Measurements from ENCODE around the gene SMIM23.
"Not testable (repeated sequence)": the region's sequence is repeated elsewhere in the genome, so short reads cannot be mapped to it uniquely, and the experiment has no call there.

SMIM23 gene

DNA sequence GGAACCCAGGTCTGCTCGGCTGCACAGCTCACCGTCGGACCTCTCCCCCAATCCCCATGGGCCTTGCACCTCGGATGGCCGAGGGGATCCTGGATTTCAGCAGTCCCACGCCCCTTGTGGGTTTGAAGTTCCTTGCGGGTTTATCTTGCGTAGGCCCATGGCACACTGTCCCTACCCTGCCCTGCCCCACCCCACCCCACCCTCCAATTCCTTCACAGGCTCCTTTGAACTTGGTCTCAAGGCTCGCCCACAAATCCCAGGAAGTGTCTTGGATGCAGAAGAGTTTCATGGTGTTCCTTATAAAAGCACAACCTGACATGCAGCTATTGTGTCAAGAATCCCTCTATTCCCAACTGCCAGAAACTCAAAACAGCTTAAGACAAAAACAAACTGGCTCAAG lies 11.2 kb upstream of the SMIM23 start:
- no peak for DNase-seq

DNA sequence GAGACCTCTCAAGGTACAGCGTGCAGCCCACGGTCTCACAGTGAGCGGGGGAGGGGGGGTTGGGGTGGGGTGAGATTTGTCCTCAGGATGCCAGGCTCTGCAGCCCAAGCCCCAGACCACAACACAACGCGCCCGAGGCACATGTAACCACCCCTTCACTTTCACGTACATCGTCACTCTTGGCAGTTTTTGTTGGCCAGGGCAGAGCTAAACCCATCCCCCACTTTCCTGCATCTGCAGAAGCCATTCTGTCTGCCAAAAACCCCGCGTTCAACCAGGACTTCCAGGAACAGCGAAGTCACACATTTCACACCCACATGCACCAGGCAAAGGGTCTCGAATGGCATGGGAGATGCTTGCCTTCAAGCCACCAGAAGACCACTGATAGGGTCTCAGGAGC lies 9.4 kb upstream of the SMIM23 start:
- no peak for DNase-seq

DNA sequence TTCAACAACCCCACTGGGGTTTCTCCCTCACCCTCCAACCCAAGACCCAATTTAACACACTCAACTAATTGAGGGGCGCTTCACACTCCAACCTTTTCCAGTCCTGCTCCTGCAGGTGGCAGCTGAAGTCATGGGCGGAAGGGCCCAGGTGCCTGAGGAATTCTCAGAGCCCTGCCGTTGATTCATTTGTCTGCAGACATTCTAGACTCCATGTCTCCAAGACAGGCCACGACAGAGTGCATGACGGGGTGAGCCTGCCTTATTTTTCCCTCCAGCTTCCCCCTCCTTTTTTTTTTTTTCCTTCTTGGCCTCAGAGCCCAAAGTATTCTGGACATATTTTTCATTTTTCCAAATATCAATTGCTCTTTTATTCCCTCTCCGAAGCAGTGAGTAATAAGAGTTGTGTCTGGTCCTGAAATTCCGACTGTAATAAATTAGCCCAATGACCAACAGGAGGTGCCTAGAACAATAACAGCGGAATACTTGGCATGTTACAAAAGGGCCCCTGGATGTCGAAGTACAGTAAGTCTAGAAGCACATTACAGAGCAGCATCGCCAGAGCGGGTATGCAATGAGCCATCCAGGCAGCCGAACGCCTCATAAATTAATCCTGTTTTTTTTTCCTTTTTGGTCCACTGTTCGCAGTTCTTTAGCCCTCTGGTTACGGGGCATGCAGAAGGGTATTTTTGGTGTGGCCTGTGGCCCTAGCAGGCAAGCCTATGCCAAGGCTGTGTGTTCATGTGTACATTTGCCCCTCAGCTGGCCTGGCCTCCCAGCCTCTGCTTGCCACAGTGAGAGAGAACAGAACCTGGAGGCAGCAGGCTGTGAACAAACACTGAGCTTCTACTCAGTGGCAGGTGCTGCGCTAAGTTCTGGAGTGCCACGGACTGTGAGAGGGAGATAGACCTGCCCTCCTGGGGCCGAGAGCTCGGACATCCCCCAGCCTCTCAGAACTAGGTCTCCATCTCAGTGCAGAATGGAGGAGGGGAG lies 8.6 kb upstream of the SMIM23 start:
- DNase-seq = no peak

DNA sequence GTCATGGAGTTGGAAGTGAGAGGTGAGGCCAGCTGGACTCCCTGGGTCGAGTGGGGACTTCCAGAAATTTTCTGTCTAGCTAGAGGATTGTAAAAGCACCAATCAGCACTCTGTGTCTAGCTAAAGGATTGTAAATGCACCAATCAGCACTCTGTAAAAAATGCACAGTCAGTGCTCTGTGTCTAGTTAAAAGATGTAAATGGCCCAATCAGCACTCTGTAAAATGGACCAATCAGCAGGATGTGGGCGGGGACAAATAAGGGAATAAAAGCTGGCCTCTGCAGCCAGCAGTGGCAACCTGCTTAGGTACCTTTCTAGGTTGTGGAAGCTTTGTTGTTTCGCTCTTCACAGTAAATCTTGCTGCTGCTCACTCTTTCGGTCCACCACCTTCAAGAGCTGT lies 3.9 kb upstream of the SMIM23 start:
- not testable (repeated sequence) for DNase-seq

DNA sequence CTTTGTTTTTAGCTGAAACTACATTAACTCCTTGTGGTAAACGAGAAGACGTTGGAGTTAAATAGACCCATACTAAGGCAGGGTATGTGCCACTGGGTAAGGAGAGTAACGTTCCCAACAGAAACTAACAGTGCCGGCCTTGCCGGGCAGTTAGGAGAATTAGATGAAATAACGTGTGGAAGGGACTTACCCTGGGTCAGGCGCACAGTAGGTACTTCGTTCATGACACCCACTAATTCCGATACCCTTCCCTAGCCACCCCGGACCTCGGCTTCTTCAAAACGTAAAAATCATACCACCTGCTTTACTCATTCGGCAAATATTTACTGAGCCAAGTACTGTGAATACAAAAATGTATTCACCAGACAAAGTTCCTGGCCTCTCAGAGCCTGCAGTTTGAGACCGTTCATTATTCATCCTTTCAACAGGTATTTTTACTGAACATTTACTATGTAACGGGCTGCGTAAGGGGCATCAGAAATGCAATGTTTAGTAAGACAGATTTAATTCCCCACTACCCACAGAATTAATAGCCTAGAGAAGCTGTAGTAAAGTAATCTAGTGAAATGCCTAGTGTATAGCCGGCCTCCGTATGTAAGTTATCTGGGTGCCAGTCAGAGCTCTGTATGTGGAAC lies 3.2 kb upstream of the SMIM23 start:
- DNase-seq = no peak

DNA sequence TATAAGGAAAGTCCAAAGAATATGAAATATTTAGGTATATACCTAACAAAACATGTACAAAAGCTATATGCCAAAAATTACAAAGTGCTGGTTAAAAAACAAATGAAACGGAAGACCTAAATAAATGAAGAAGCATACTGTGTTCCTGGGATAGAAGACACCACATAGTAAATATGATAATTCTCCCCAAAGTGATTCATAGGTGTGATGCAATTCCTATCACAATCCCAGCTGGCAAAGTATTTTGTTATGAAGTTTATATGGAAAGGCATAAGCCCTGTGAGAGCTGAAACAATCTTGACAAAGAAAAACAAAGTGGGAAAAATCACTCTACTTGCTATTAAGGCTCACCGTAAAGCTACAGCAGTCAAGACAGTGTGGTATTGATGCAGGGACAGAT lies 2.6 kb upstream of the SMIM23 start:
- DNase-seq = no peak

DNA sequence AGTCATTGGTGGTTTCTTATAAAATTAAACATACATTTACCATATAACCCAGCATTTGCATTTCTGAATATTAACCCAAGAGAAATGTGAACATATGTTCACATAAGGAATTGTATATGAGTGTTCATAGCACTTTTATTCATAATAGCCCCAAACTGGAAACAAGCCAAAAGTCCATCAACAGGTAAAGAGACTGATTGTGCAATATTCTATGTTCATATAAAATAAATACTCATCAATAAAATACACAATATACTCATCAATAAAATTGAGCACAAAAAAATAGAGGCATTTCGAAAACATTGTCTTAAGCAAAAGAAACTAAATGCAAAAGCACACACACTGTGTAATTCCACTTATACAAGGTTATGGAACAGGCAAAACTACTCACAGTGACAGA lies 3.7 kb downstream of the SMIM23 start:
- no peak for DNase-seq

DNA sequence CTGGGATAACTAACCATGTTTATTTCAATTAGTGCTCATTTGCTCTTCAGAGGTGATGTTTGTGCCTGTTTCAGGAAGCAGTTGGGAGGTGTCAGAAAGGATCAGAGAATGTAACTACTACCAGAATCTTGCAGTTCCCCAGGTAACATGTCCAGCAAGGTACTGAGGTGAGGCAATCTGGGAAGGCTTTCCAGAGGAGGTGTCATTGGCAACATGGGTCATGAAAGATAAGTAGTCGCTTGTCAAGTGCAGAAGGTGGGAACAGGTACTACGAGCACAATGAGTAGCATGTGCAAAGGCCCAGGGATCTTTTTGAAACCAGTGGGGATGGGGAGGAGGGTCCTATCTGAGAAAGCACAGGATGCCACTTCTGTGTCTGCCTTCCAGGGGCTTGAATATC lies 4.8 kb downstream of the SMIM23 start:
- no peak for DNase-seq

DNA sequence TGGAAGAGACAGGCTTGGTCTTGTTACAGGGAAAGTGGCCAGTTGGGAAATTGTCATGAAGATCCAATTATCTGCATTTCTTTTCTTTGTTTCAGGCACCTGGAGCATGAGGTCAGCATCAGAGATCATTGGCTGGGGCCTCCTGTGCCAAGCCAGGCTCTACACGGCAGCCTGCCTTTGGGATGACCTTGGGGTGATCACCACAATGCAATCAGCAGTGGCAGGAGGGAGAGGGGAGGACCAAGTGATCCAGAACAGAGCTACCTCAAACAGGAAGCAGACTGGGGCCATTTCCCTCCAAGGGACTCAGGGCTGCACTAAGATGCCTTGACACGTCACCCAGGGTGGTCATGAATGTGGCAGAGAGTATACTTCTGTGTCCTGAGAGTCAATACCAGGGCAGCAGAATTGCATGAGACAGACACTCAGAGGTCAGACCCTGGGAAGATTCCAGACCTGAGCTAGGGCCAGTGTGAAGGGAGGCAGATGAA lies 8.9 kb downstream of the SMIM23 start:
- no peak for DNase-seq

DNA sequence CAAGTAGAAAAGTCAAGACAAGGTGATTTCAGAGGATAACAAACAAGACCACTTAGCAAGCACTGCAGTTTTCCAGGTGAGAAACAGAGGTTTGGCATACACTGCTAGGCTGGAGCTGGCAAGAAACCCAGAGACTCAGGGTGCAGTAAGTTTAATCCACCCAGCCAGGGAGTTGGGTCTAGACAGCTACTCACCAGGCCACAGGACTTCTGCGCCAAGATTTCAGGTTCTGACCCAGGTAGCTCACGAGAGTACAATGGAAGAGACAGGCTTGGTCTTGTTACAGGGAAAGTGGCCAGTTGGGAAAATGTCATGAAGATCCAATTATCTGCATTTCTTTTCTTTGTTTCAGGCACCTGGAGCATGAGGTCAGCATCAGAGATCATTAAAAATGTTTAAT lies 9.8 kb downstream of the SMIM23 start:
- no peak for DNase-seq

DNA sequence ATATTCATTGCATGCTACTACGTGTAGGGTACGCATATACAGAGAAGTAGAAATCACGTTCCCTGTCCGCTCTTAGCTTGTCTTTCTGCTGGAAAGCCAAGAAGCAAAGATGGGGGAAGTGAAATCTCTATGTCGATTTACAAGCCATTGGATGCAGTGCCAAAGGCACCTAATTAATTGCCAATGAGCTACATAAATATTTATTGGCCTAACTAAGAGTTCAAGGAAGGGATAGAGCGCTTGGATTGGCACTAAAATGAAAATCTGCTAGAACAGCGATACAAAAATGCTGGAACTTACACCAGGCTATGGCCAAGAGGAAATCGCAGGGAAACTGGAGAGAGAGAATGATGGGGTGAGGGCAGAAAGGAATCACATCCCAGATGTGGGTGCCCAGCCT lies 10.8 kb downstream of the SMIM23 start:
- no peak for DNase-seq

DNA sequence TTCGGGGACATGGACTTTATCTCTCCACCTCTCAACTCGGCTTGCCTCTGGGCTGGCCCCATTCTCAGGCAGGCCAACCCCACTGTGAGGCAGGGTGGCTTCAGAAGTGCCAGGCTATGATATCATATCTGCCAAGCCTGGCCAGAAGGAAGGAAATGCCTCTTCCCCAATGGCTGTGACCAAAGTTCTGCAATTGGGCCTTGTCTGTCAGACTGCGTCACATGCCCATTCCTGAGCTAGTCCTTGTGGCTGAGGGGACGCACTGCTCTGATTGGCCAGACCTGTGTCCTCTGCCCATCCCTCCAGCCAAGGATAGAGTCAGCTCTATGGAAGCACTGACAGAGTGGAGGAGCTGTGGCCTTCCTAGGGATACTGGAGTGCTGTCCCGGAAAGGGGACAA lies 11.9 kb downstream of the SMIM23 start:
- no peak for DNase-seq

DNA sequence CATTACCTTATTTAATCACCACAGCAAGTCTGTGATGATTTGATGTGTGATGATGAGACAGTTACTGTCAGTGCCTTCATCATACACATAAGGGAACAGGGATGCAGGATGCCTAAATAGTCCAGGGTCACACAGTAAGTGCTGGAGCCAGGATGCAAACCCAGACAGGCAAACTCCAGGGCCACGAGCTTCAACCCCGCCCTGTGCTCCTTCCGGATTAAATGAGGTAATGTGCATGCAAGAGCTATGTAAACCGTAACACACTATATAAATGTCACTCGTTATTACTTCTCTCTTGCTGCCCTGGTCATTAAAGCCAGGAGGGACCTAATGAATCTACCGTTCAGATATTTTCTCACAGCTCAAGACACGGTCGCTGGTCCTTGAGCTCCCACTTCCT lies 12.8 kb downstream of the SMIM23 start:
- DNase-seq = no peak

DNA sequence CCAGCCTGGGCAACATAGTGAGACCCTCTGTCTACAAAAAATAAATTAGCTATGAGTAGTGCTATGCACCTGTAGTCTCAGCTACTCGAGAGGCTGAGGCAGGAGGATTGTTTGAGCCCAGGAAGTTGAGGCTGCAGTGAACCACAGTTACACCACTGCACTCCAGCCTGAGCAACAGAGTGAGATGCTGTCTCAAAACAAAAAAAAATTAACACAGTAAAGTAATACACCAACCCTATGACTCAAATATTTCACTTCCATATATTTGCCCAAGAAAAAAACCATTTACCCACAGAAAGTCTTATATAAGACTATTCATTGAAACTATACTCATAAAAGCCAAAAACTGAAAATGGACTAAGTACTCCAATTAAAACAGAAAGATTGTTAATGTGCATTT lies 16.2 kb downstream of the SMIM23 start:
- no peak for DNase-seq

DNA sequence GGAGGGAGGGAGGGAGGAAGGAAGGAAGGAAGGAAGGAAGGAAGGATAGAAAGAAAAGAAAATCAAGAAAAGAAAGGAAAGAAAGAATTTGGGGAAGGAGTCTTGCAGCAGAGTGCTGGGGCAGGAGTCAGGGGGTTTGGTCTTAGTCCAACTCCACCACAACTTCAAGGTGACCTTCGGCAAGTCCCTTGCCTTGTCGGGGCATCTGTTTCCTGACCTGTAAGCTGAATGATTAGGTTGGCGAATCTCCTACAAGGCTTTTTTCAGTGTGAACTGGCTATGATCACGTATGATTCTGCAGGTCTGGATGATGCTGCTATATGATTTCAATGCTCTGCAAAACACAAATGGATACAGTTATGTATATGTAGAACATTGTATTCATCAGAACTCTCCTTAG lies 20.1 kb downstream of the SMIM23 start:
- no peak for DNase-seq

DNA sequence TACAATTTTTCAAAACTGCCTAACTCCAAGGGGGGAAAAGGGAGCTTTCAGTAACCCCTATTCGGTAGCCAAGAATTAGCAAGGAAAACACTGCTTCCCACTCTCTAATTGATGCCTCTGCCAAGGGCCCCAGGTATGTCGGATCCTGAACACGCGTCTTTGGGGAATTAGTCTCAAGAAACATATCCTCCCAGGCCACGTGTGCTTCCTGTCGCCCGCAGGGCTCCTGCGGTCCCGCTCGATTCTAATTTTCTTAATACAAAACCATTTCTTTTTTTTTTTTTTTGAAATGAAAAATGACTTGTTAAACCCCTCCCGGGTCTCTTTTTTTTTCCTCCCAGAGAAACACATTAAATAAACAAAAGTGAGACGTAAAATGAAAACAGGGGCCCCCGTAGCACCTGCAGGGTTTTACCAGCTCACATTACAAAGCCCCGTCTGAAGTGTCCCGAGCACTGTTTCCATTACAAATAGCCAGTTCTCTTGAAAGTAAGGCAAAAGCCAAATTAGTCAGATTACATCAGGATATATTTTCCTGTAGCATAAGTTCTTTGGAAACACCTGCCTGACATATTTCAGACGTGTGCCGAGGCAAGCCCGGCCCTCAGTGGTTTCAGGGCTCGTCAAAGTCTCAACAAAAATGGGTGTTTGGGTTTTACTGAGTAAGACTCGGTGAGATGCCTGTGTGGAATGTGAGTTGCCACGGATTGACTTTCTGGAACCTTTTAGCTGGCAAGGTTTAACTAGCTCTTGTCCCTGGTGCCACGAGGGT lies 21.5 kb downstream of the SMIM23 start:
- DNase-seq = no peak

DNA sequence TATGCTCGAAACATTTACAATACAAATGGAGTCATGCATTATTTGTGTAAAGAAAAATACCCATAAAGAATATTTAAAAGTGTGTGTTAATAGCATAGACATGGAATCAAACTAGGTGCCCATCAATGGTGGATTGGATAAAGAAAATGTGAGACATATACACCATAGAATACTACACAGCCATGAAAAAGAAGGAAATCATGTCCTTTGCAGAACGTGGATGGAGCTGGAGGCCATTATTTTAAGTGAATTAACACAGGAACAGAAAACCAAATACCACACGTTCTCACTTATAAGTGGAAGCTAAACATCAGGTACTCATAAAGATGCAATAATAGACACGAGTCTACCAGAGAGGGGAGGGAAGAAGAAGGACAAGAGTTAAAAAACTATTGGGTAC lies 22.8 kb downstream of the SMIM23 start:
- no peak for DNase-seq

DNA sequence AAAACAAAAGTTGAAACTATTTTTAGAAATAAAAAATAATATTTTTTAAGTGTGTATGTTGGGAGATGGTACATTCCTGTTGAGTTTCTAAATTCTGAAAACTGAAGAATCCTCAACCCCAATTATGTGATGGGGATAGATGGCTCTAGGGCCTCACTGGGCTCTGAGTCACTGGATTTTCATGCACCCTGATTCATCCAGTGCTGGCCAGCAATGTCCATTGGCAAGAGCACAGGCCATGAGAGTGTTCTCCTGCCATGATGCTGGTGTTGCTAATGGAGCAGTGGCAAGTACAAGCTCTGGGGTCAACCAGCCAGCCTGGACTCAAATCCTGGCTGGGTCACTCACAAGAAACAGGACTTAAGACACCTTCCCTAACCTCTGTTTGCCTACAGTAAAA lies 23.3 kb downstream of the SMIM23 start:
- DNase-seq = no peak

DNA sequence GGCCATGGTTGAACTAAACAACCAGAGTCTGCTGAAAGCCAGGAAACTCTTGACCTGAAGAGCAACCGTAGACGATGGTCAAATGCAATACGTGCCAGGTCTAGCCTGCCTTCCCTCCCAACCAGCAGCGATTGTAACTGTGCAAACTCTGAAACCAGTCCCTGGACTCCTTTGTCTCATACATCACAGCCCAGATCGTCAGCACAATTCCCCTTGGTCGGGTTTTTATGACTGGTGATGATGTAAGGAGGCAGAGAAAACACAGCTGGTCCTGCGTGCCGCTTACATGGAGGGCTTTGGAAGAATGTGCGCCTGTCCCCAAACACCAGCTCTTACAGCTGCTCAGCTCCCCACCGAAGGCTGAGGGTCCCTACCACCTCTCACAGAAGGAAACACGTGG lies 24.6 kb downstream of the SMIM23 start:
- no peak for DNase-seq

DNA sequence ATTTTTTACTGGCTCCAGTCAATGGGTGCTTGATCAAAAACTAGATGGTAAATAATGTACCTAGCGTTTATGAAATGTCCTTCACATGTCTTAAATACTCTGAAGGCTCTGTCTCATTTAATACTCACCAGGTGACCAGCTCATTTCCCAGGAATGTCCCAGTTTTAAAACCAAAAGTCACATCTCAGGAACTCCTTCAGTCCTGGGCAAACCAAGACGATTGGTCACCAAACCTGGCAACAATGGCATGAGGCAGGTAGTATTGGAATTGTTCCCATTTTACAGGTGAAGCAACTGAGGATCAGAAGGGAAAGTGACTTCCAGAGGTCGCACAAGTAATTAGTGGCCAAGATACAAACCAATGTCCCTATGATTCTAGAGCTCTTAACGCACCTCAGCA lies 27.7 kb downstream of the SMIM23 start:
- DNase-seq = no peak

DNA sequence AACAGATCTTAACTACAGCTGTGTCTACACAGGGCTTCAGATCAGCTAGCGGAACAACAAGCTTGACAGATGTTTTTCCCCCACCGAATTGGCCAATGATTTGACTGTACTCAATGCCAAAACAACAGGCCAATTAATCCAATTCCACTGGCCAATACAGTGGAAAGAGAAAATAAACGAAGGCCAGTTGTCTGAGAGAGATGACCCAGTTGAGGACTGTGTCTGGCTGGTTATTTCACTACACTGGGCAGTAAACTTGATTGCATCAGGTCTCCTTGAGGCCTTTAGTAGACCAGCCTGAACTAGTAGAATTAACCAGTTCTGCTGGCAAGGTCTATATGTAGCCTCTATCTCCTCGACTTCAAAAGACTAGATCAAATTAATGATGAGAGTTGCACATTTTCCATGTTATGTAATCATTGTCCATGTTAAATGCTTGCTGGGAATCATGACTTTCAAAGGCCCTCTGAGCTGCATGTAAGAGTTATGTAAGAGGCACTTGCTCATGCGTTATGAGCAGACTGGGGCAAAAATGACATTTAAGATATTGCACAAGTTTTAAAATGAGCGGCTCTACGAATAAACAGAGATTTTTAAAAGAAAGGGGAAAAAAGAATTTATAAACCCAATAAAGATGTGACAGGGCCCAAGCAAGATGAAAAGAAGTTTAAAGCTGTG lies 28.3 kb downstream of the SMIM23 start:
- no peak for DNase-seq

DNA sequence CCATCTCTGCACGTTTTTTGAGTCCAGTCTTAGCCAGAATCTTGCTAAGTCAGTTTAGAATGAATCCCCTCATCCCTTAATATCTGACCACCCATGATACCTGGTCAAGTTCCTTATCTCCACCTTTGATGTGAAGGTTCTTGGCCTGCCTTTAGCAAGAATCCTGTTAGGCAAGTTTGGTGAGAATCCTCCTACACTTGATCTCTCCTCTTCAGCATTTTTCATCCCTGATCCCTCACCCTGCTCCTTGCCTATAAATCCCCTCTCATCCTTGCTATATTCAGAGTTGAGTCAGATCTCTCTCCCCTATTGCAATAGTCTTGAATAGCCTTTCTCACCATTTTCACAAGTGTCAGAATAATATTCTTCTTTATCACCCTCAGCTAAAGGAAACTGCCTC lies 31.0 kb downstream of the SMIM23 start:
- DNase-seq = no peak

DNA sequence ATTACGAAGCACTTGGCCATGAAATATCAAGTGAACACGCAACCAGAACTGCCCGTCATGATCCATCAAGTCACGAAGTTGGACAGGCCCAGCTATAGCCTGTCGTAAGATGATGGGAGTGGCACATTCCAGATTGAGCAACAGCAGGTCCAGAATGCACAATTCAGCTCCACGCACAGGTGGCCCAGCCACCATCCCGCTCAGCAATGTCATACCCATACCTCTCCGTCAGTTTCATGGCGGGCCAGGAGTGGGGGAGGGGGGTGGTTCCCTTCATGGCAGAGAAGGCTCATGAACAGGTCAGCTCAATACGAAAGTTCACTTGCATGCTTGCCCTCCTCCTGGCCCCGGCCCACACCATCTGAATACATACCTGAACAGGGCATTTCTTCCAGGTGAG lies 34.9 kb downstream of the SMIM23 start:
- no peak for DNase-seq

Measured in KG1 (cell line).